Epithelial cell of prostate (primary cell): Measurements from ENCODE around the gene AP1G2.

ENCODE experiments used
- DNase-seq: peaks from one replicate; pipeline ENCODE4 v3.0.0-alpha.2; 2011; ENCODE audit warnings: low read depth, low spot score
- H3K27ac ChIP-seq: fragments of 450-650 bp; 2 replicates; pipeline ENCODE4 v1.5.1; 2017; ENCODE audit warnings: mild to moderate bottlenecking

Gene AP1G2

GRCh38 chr14:23559010-23559925 is 8.3 kb downstream of the AP1G2 start:
- no peak for DNase-seq
- H3K27ac ChIP-seq, result no peak overlapping the region

- DNase-seq, result no peak
- no peak overlapping the region for H3K27ac ChIP-seq
Measured at GRCh38 chr14:23558346-23559009, 9.1 kb downstream of the AP1G2 start.

GRCh38 chr14:23557946-23558345 is 9.6 kb downstream of the AP1G2 start:
- DNase-seq, result no peak
- H3K27ac ChIP-seq, result no peak overlapping the region

GRCh38 chr14:23557521-23557920 is 10.1 kb downstream of the AP1G2 start:
- H3K27ac ChIP-seq, result peak overlapping the region; percentile 70
- DNase-seq, result no peak

- DNase-seq, result no peak
Measured at GRCh38 chr14:23556700-23557440, 10.7 kb downstream of the AP1G2 start.

GRCh38 chr14:23555882-23556699 is 11.5 kb downstream of the AP1G2 start, which contains the start of gene THTPA:
Gene THTPA, plus strand, starts transcription at chr14:23556271. Its CDS starts 487 bp downstream, at chr14:23556758.
- H3K27ac ChIP-seq, result peak within 1 kb of the TSS; percentile 70
- peak; percentile 46 for DNase-seq

More at GRCh38 chr14:23556700-23557440, 10.7 kb downstream of the AP1G2 start:
- peak overlapping the region; percentile 70 for H3K27ac ChIP-seq

- peak overlapping the region; percentile 70 for H3K27ac ChIP-seq
- no peak for DNase-seq
Measured at GRCh38 chr14:23555533-23555881, 12.1 kb downstream of the AP1G2 start.

GRCh38 chr14:23551266-23552028 is 16.1 kb downstream of the AP1G2 start, which contains the start of gene ZFHX2:
Gene ZFHX2, minus strand, starts transcription at chr14:23551765. Its CDS starts 16,440 bp downstream, at chr14:23535325.
- no peak for DNase-seq
- H3K27ac ChIP-seq, result no peak within 1 kb of the TSS

- no peak overlapping the region for H3K27ac ChIP-seq
- no peak for DNase-seq
Measured at GRCh38 chr14:23550812-23551265, 16.8 kb downstream of the AP1G2 start.

GRCh38 chr14:23550131-23550811 is 17.3 kb downstream of the AP1G2 start:
- no peak for DNase-seq
- no peak overlapping the region for H3K27ac ChIP-seq

- DNase-seq, result no peak
- H3K27ac ChIP-seq, result no peak overlapping the region
Measured at GRCh38 chr14:23548351-23549318, 19.0 kb downstream of the AP1G2 start.

- no peak overlapping the region for H3K27ac ChIP-seq
Measured at GRCh38 chr14:23547924-23548323, 19.7 kb downstream of the AP1G2 start.

GRCh38 chr14:23546450-23547035 is 21.0 kb downstream of the AP1G2 start:
- H3K27ac ChIP-seq, result no peak overlapping the region
- no peak for DNase-seq

More at GRCh38 chr14:23547924-23548323, 19.7 kb downstream of the AP1G2 start:
- no peak for DNase-seq

- DNase-seq, result no peak
- H3K27ac ChIP-seq, result no peak overlapping the region
Measured at GRCh38 chr14:23545740-23546365, 21.7 kb downstream of the AP1G2 start.

- no peak for DNase-seq
- H3K27ac ChIP-seq, result no peak overlapping the region
Measured at GRCh38 chr14:23544511-23545447, 22.8 kb downstream of the AP1G2 start.
